Caco-2 (cell line): Measurements from ENCODE around the gene SHANK3. TPM values are rescaled to one million over a fixed set of nuclear protein-coding genes. Genes with fewer than 3 reads are reported as not detected.

Source experiments
- BruUV-seq: library from RNA; stranded (reverse); fragments of 400-500 nt; replicated peaks from 2 replicates; lab custom pipeline; 2021; lab: Mats Ljungman, UMichigan
- CTCF ChIA-PET: fragments of 300-600 bp; sonication (Branson Sonifier 250); formaldehyde crosslinking; loops from one replicate; lab custom pipeline; 2022; ENCODE audit warnings: antibody characterized with exemption; lab: Charles Lee
- POLR2A ChIA-PET: fragments of 300-600 bp; sonication (Branson Sonifier 250); formaldehyde crosslinking; loops from one replicate; lab custom pipeline; 2022; ENCODE audit warnings: antibody characterized with exemption; lab: Charles Lee
- DNase-seq, 2 experiments: peaks; one replicate each; pipeline versions ENCODE4 v3.0.0 to v3.0.0-alpha.2; 2020 to 2022
- H3K27me3 ChIP-seq: replicated peaks from 2 replicates; pipeline ENCODE4 v1.6.0; 2011; ENCODE audit warnings: low read length; ENCODE audit not compliant: control insufficient read depth, insufficient read depth
- H3K36me3 ChIP-seq: 2 replicates; pipeline ENCODE4 v1.5.1; 2011; ENCODE audit warnings: low read length; ENCODE audit not compliant: control insufficient read depth, insufficient read depth
- H3K4me1 ChIP-seq: fragments of 250-450 bp; sonication (Bioruptor Pico); 2 replicates; pipeline ENCODE4 v1.5.1; 2020; ENCODE audit warnings: mild to moderate bottlenecking
- H3K4me3 ChIP-seq: 2 replicates; pipeline ENCODE4 v1.5.1; 2011; ENCODE audit warnings: low read depth, mild to moderate bottlenecking, control low read depth, low read length
- H3K9me3 ChIP-seq: fragments of 250-450 bp; sonication (Bioruptor Pico); 2 replicates; pipeline ENCODE4 v1.5.1; 2020; ENCODE audit warnings: mild to moderate bottlenecking, moderate library complexity
- H3K27ac Mint-ChIP-seq: one replicate; pipeline ENCODE4 v1.8.0; 2022; ENCODE audit warnings: mixed read lengths; ENCODE audit not compliant: unreplicated experiment
- H3K27me3 Mint-ChIP-seq: one replicate; pipeline ENCODE4 v1.8.0; 2022; ENCODE audit warnings: mixed read lengths; ENCODE audit not compliant: insufficient read depth, unreplicated experiment
- H3K36me3 Mint-ChIP-seq: one replicate; pipeline ENCODE4 v1.8.0; 2022; ENCODE audit warnings: mild to moderate bottlenecking, mixed read lengths; ENCODE audit not compliant: insufficient read depth, unreplicated experiment
- H3K4me1 Mint-ChIP-seq: one replicate; pipeline ENCODE4 v1.8.0; 2022; ENCODE audit warnings: low read depth, mixed read lengths; ENCODE audit not compliant: unreplicated experiment
- H3K4me3 Mint-ChIP-seq: one replicate; pipeline ENCODE4 v1.8.0; 2022; ENCODE audit warnings: mild to moderate bottlenecking, moderate library complexity, mixed read lengths; ENCODE audit not compliant: unreplicated experiment
- H3K9me3 Mint-ChIP-seq: one replicate; pipeline ENCODE4 v1.8.0; 2022; ENCODE audit warnings: mixed read lengths; ENCODE audit not compliant: unreplicated experiment
- CTCF ChIP-seq, 2 experiments: fragments of 200-600 bp in 1 of 2; IDR thresholded peaks; 1 replicate in 1 of 2; 2 replicates in 1 of 2; pipeline versions ENCODE4 v1.5.1 to v1.8.0; 2011 to 2022; ENCODE audit warnings: antibody characterized with exemption in 1 of 2, control low read depth in 1 of 2, inconsistent platforms in 1 of 2, low read depth in 1 of 2, low read length in 1 of 2, mild to moderate bottlenecking in 1 of 2, moderate library complexity in 1 of 2; ENCODE audit not compliant: insufficient read depth in 1 of 2, severe bottlenecking in 1 of 2, unreplicated experiment in 1 of 2
- intact Hi-C: fragments of 100-400 bp; cut with micrococcal nuclease; formaldehyde crosslinking; loops from one replicate; pipeline ENCODE4 v1.10.0; 2022; ENCODE audit not compliant: unreplicated experiment
- total RNA-seq: library from RNA; stranded (reverse); gene quantifications from 2 replicates; pipeline ENCODE4 v1.2.3, GENCODE V29; 2022

The SHANK3 gene
- total RNA-seq, 1 experiment from 2014 or later = 4.3 TPM

- Mint-ChIP-seq H3K4me1 (no peaks in the 10 kb centered on the region), H3K36me3 (peaks cover 6% of the 10 kb centered on the region), H3K9me3 (no peaks in the 10 kb centered on the region), H3K27ac (no peak overlapping the region), H3K4me3 (no peak overlapping the region), H3K27me3 (no peaks in the 10 kb centered on the region)
- ChIA-PET CTCF (no interaction called here), POLR2A (no interaction called here)
- DNase-seq = no peak
- Histone ChIP-seq H3K36me3 (no peaks in the 10 kb centered on the region; the same call in 1 of the 2 replicates), H3K4me3 (no peak overlapping the region), H3K9me3 (no peaks in the 10 kb centered on the region), H3K4me1 (no peaks in the 10 kb centered on the region), H3K27me3 (no peaks in the 10 kb centered on the region)
- no TSS peak for BruUV-seq
- intact Hi-C loops = no loop called here
- no peak for TF ChIP-seq CTCF (IDR thresholded peaks at IDR 0.05; ENCODE audit: insufficient read depth in 1 of 2, low read depth in 1 of 2, low read length in 1 of 2, severe bottlenecking in 1 of 2, unreplicated experiment in 1 of 2)
Measured at GRCh38 chr22:50710221-50710620, 37.6 kb downstream of the SHANK3 start.

DNA sequence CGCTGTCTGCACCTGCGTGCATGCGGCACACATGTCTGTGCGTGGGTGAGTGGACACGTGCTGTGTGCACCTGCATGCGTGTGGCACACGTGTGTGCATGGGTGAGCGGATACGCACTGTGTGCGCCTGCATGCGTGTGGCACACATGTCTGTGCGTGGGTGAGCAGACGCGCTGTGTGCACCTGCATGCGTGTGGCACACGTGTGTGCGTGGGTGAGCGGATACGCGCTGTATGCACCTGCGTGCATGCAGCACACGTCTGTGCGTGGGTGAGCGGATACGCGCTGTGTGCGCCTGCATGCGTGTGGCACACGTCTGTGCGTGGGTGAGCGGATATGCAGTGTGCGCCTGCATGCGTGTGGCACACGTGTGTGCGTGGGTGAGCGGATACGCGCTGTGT is 38.3 kb downstream of the SHANK3 start:
- DNase-seq = no peak
- BruUV-seq = no TSS peak
- Histone ChIP-seq H3K4me3 (no peak overlapping the region), H3K4me1 (no peaks in the 10 kb centered on the region), H3K36me3 (no peaks in the 10 kb centered on the region; the same call in 1 of the 2 replicates), H3K9me3 (no peaks in the 10 kb centered on the region), H3K27me3 (no peaks in the 10 kb centered on the region)
- Mint-ChIP-seq H3K27ac (no peak overlapping the region), H3K27me3 (no peaks in the 10 kb centered on the region), H3K4me3 (no peak overlapping the region), H3K9me3 (no peaks in the 10 kb centered on the region), H3K4me1 (no peaks in the 10 kb centered on the region), H3K36me3 (peaks cover 6% of the 10 kb centered on the region)
- intact Hi-C loops = no loop called here
- CTCF ChIA-PET = no interaction called here
- POLR2A ChIA-PET = no interaction called here
- TF ChIP-seq CTCF (IDR thresholded peaks at IDR 0.05; ENCODE audit: insufficient read depth in 1 of 2, low read depth in 1 of 2, low read length in 1 of 2, severe bottlenecking in 1 of 2, unreplicated experiment in 1 of 2) = no peak

GRCh38 chr22:50711446-50712340 is 39.1 kb downstream of the SHANK3 start:
- Histone ChIP-seq H3K9me3 (no peaks in the 10 kb centered on the region), H3K27me3 (no peaks in the 10 kb centered on the region), H3K36me3 (no peaks in the 10 kb centered on the region), H3K4me3 (no peak overlapping the region), H3K4me1 (no peaks in the 10 kb centered on the region)
- ChIA-PET CTCF (interaction anchor here (1.1 kb wide), 1 partner anchor 12 kb away, joined by 3 read pairs; no protein-coding TSS in a partner anchor), POLR2A (no interaction called here)
- no TSS peak for BruUV-seq
- intact Hi-C loops = no loop called here
- no peak for DNase-seq
- H3K27me3 Mint-ChIP-seq = no peaks in the 10 kb centered on the region
- H3K27ac Mint-ChIP-seq = no peak overlapping the region
- no peaks in the 10 kb centered on the region for H3K9me3 Mint-ChIP-seq
- H3K4me3 Mint-ChIP-seq = no peak overlapping the region
- no peaks in the 10 kb centered on the region for H3K4me1 Mint-ChIP-seq
- no peak for TF ChIP-seq CTCF (IDR thresholded peaks at IDR 0.05; ENCODE audit: insufficient read depth in 1 of 2, low read depth in 1 of 2, low read length in 1 of 2, severe bottlenecking in 1 of 2, unreplicated experiment in 1 of 2)
- peaks cover 6% of the 10 kb centered on the region for H3K36me3 Mint-ChIP-seq
